Myocyte (in vitro differentiated cells): ENCODE data around the gene DSEL. TPM values are rescaled to one million over a fixed set of nuclear protein-coding genes. Genes with fewer than 3 reads are reported as not detected.

Source experiments
- DNase-seq: peaks from one replicate; pipeline ENCODE4 v3.0.0-alpha.2; 2012; ENCODE audit warnings: low read depth
- polyA plus RNA-seq: library from polyadenylated mRNA; unstranded; fragments of >200 nt; gene quantifications from one replicate; pipeline ENCODE4 v1.2.1, GENCODE V29; 2012; ENCODE audit warnings: missing spikeins
- total RNA-seq: library from RNA; depleted of rRNA; stranded (reverse); fragments of >200 nt; gene quantifications from 2 replicates; pipeline ENCODE4 v1.2.3, GENCODE V29; 2014

Gene DSEL
- 68.9 and 107 TPM in 2 replicates for total RNA-seq
- polyA plus RNA-seq: 12.0 TPM

GRCh38 chr18:67516539-67517443 is at the start of gene DSEL:
Gene DSEL, minus strand, starts transcription at chr18:67516720. Its CDS starts 2,112 bp downstream, at chr18:67514608.
- DNase-seq: peak; percentile 97

- no peak for DNase-seq
Observed at GRCh38 chr18:67553437-67553836, 36.9 kb upstream of the DSEL start.

GRCh38 chr18:67550872-67551520 is 34.5 kb upstream of the DSEL start:
- DNase-seq: no peak

- no peak for DNase-seq
Observed at GRCh38 chr18:67549946-67550345, 33.4 kb upstream of the DSEL start.

- DNase-seq: no peak
Observed at GRCh38 chr18:67545681-67546080, 29.2 kb upstream of the DSEL start.

GRCh38 chr18:67540559-67540958 is 24.0 kb upstream of the DSEL start:
- DNase-seq: no peak

- no peak for DNase-seq
Observed at GRCh38 chr18:67531929-67532328, 15.4 kb upstream of the DSEL start.

- peak; percentile 82 for DNase-seq
Observed at GRCh38 chr18:67525328-67526099, 9.0 kb upstream of the DSEL start.

- peak; percentile 75 for DNase-seq
Observed at GRCh38 chr18:67520351-67520921, 3.9 kb upstream of the DSEL start.

- DNase-seq: peak; percentile 40
Observed at GRCh38 chr18:67519592-67519991, 3.1 kb upstream of the DSEL start.

GRCh38 chr18:67518566-67518965 is 2.0 kb upstream of the DSEL start:
- DNase-seq: no peak

GRCh38 chr18:67517444-67517765 is 885 bp upstream of the DSEL start:
- peak; percentile 53 for DNase-seq

- peak; percentile 89 for DNase-seq
Observed at GRCh38 chr18:67515942-67516538, 480 bp downstream of the DSEL start.

GRCh38 chr18:67514901-67515540 is 1.5 kb downstream of the DSEL start:
- DNase-seq: no peak

- DNase-seq: no peak
Observed at GRCh38 chr18:67514465-67514864, 2.1 kb downstream of the DSEL start.

GRCh38 chr18:67513280-67513679 is 3.2 kb downstream of the DSEL start:
- peak; percentile 44 for DNase-seq

- no peak for DNase-seq
Observed at GRCh38 chr18:67511840-67512239, 4.7 kb downstream of the DSEL start.

GRCh38 chr18:67510831-67511230 is 5.7 kb downstream of the DSEL start:
- no peak for DNase-seq

GRCh38 chr18:67509741-67510391 is 6.7 kb downstream of the DSEL start:
- no peak for DNase-seq

GRCh38 chr18:67508146-67508545 is 8.4 kb downstream of the DSEL start:
- no peak for DNase-seq
